ENCODE measurements around the gene CCDC60.
"Not testable (repeated sequence)": the region's sequence is repeated elsewhere in the genome, so short reads cannot be mapped to it uniquely, and the experiment has no call there.

CCDC60 gene

GRCh38 chr12:119340578-119340977, 6.0 kb downstream of the CCDC60 start:
- DNase-seq: no peak

- DNase-seq: no peak
Observed at GRCh38 chr12:119341020-119341419, 6.5 kb downstream of the CCDC60 start.

- no peak for DNase-seq
Observed at GRCh38 chr12:119341988-119342387, 7.5 kb downstream of the CCDC60 start.

- DNase-seq: no peak
Observed at GRCh38 chr12:119343130-119343529, 8.6 kb downstream of the CCDC60 start.

GRCh38 chr12:119354172-119354571, 19.6 kb downstream of the CCDC60 start:
- peak; percentile 33 for DNase-seq

GRCh38 chr12:119360366-119360765, 25.8 kb downstream of the CCDC60 start:
- not testable (repeated sequence) for DNase-seq

GRCh38 chr12:119363037-119363436, 28.5 kb downstream of the CCDC60 start:
- DNase-seq: peak; percentile 74

- DNase-seq: peak; percentile 31
Observed at GRCh38 chr12:119363490-119363889, 29.0 kb downstream of the CCDC60 start.

- DNase-seq: no peak
Observed at GRCh38 chr12:119365451-119365850, 30.9 kb downstream of the CCDC60 start.

- no peak for DNase-seq
Observed at GRCh38 chr12:119366007-119366406, 31.5 kb downstream of the CCDC60 start.

GRCh38 chr12:119369161-119369560, 34.6 kb downstream of the CCDC60 start:
- no peak for DNase-seq

- DNase-seq: peak; percentile 96
Observed at GRCh38 chr12:119369907-119370546, 35.5 kb downstream of the CCDC60 start.

GRCh38 chr12:119372540-119372939, 38.0 kb downstream of the CCDC60 start:
- no peak for DNase-seq

GRCh38 chr12:119373001-119373400, 38.5 kb downstream of the CCDC60 start:
- no peak for DNase-seq

GRCh38 chr12:119373666-119374065, 39.1 kb downstream of the CCDC60 start:
- DNase-seq: no peak

GRCh38 chr12:119374635-119375034, 40.1 kb downstream of the CCDC60 start:
- DNase-seq: no peak

GRCh38 chr12:119375075-119375882, 40.8 kb downstream of the CCDC60 start:
- no peak for DNase-seq

- no peak for DNase-seq
Observed at GRCh38 chr12:119375883-119376190, 41.3 kb downstream of the CCDC60 start.

- no peak for DNase-seq
Observed at GRCh38 chr12:119378903-119379302, 44.4 kb downstream of the CCDC60 start.

- DNase-seq: no peak
Observed at GRCh38 chr12:119381471-119382235, 47.1 kb downstream of the CCDC60 start.

- DNase-seq: no peak
Observed at GRCh38 chr12:119383206-119383605, 48.7 kb downstream of the CCDC60 start.

- DNase-seq: no peak
Observed at GRCh38 chr12:119384340-119384739, 49.8 kb downstream of the CCDC60 start.

GRCh38 chr12:119385659-119386058, 51.1 kb downstream of the CCDC60 start:
- DNase-seq: peak; percentile 73

- no peak for DNase-seq
Observed at GRCh38 chr12:119389687-119390086, 55.2 kb downstream of the CCDC60 start.

Data from NCI-H345 (cell line).